PFSK-1 (cell line): ENCODE measurements around the gene ETAA1. TPM values are rescaled to one million over a fixed set of nuclear protein-coding genes. Genes with fewer than 3 reads are reported as not detected.
A peak's percentile ranks its signal among the peaks of the same experiment; 100 is the strongest.

Experiments used
- FOXP2 ChIP-seq: optimal IDR thresholded peaks from 2 replicates; pipeline ENCODE3; 2011; ENCODE audit warnings: borderline replicate concordance, control low read depth, inconsistent platforms; ENCODE audit not compliant: insufficient read depth; ENCODE audit errors: extremely low read length, extremely low read depth
- POLR2AphosphoS5 ChIP-seq: IDR thresholded peaks from 2 replicates; pipeline ENCODE4 v1.6.1; 2012; ENCODE audit warnings: low read depth, mild to moderate bottlenecking, control low read depth, low read length, moderate library complexity
- REST ChIP-seq, 2 experiments: IDR thresholded peaks; 2 replicates each; pipeline versions ENCODE4 v1.6.1 to v1.8.0; 2011 to 2012; ENCODE audit warnings: low read depth in 2 of 2, low read length in 2 of 2, control low read depth in 1 of 2, inconsistent platforms in 1 of 2, mild to moderate bottlenecking in 1 of 2, moderate library complexity in 1 of 2; ENCODE audit not compliant: insufficient read depth in 1 of 2
- SIN3A ChIP-seq: IDR thresholded peaks from 2 replicates; pipeline ENCODE4 v1.6.1; 2012; ENCODE audit warnings: mild to moderate bottlenecking, low read length, moderate library complexity, borderline replicate concordance; ENCODE audit not compliant: insufficient read depth
- TAF1 ChIP-seq: IDR thresholded peaks from 2 replicates; pipeline ENCODE4 v1.6.1; 2012; ENCODE audit warnings: low read length, control low read depth, borderline replicate concordance; ENCODE audit not compliant: insufficient read depth
- polyA plus RNA-seq: library from polyadenylated mRNA; unstranded; fragments of >200 nt; gene quantifications from one replicate; pipeline ENCODE4 v1.2.1, GENCODE V29; 2012; ENCODE audit warnings: low read depth, missing spikeins; ENCODE audit not compliant: insufficient read length

The ETAA1 gene
- polyA plus RNA-seq: 1.6 TPM

- TF ChIP-seq SIN3A (no peak), FOXP2 (peak; percentile 42), REST (IDR thresholded peaks at IDR 0.05; ENCODE audit: insufficient read depth in 1 of 2, low read depth in 2 of 2, low read length in 2 of 2) (peak in 1 of 2 experiments; percentile 65; a peak in 2 of 4 replicates), TAF1 (peak; percentile 94; the same call in 1 of the 2 replicates), POLR2AphosphoS5 (peak; percentile 88)
Measured at GRCh38 chr2:67397143-67397986, at the start of gene ETAA1. Gene ETAA1 (plus strand): TSS chr2:67397333. CDS start chr2:67397449, 116 bp downstream.

- TF ChIP-seq REST (IDR thresholded peaks at IDR 0.05; ENCODE audit: insufficient read depth in 1 of 2, low read depth in 2 of 2, low read length in 2 of 2): no peak
- TF ChIP-seq TAF1: no peak
- TF ChIP-seq FOXP2: no peak
- no peak for TF ChIP-seq POLR2AphosphoS5
- no peak for TF ChIP-seq SIN3A
Measured at GRCh38 chr2:67366832-67367412, 30.2 kb upstream of the ETAA1 start.

GRCh38 chr2:67374481-67374880 is 22.7 kb upstream of the ETAA1 start:
- TF ChIP-seq REST (IDR thresholded peaks at IDR 0.05; ENCODE audit: insufficient read depth in 1 of 2, low read depth in 2 of 2, low read length in 2 of 2): no peak
- no peak for TF ChIP-seq POLR2AphosphoS5
- no peak for TF ChIP-seq SIN3A
- no peak for TF ChIP-seq TAF1
- no peak for TF ChIP-seq FOXP2

GRCh38 chr2:67374949-67375348 is 22.2 kb upstream of the ETAA1 start:
- TF ChIP-seq SIN3A: no peak
- TF ChIP-seq REST (IDR thresholded peaks at IDR 0.05; ENCODE audit: insufficient read depth in 1 of 2, low read depth in 2 of 2, low read length in 2 of 2): no peak
- no peak for TF ChIP-seq POLR2AphosphoS5
- no peak for TF ChIP-seq FOXP2
- TF ChIP-seq TAF1: no peak
